GM21529 (cell line): ENCODE results near the gene ITLN1.

Experiments
- ATAC-seq: cut with Tn5 transposase; IDR thresholded peaks from one replicate; pipeline ENCODE4 v1.9.1; 2021; ENCODE audit not compliant: unreplicated experiment

The ITLN1 gene

GRCh38 chr1:160826546-160826945 lies 58.4 kb downstream of the ITLN1 start:
- ATAC-seq: no peak
